GM18868 (cell line): Measurements from ENCODE around the gene TSPAN14.

Source experiments
- ATAC-seq: cut with Tn5 transposase; IDR thresholded peaks from one replicate; pipeline ENCODE4 v1.9.1; 2021; ENCODE audit warnings: mild to moderate bottlenecking, moderate library complexity; ENCODE audit not compliant: unreplicated experiment

Gene TSPAN14

DNA sequence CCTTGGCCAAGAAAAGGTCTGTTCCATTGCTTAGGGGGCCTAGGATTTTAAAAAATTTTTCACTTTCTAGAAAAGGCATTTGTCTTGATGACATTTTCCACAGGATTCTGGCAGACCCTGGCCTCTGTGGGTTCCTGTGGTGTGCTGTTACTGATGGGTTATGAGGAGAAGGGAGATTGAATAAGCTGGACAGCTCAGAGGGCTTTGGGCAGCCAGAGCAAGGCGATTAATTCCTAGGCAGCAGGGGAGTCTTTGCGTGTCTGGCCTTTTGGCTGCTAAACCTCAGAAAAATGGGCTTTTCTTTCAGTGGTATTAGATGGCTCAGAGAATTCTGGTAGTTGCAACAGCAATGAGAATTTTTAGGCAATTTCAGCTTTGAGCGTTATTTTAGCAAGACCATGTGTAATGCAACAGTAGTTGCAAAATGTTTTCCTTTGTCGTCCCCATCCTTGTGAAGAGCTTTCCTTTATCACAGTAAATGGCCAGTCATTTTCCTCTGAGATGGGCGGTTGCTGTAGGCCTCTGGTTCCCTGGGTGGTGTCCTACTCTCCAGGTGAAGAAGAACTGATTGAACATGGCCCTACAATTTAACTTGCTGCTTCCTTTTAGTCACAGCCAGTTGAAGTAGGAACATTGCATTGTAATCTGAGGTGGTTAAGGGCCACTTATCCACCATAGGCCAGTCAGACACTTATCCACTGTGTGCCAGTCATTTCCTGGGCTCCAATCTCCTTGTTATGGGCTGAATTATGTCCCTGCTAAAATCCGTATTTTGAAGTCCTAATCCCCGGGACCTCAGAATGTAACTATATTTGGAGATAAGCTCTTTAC is 126.7 kb downstream of the TSPAN14 start:
- no peak for ATAC-seq

- ATAC-seq: no peak
Measured at GRCh38 chr10:80581469-80581835, 127.3 kb downstream of the TSPAN14 start.

GRCh38 chr10:80582286-80582960 is 128.3 kb downstream of the TSPAN14 start:
- no peak for ATAC-seq
